Measurements from ENCODE around the gene ITGA11. TPM values are rescaled to one million over a fixed set of nuclear protein-coding genes. Genes with fewer than 3 reads are reported as not detected.

The ITGA11 gene
- total and polyA plus RNA-seq, 2 of the 4 experiments (the other 2 are of a cell fraction), result 4.1 to 6.6 TPM

GRCh38 chr15:68475449-68475848 lies 43.5 kb upstream of the ITGA11 start:
- no peak overlapping the region for H2BK120ac ChIP-seq (ENCODE audit: low read depth, low read length)
- H4K5ac ChIP-seq (ENCODE audit: low read depth, low read length), result no peak overlapping the region
- H3K36me3 ChIP-seq (ENCODE audit: control insufficient read depth, insufficient read depth, low read length), result no peaks in the 10 kb centered on the region
- H3K79me1 ChIP-seq (ENCODE audit: low read depth in 1 of 2, low read length in 2 of 2), result no peaks in the 10 kb centered on the region
- no peak overlapping the region for H2BK5ac ChIP-seq (ENCODE audit: low read depth, low read length, poor library complexity, severe bottlenecking)
- CTCF ChIA-PET, result interaction anchor here (1.0 kb wide), 1 partner anchor 15 kb away, joined by 3 read pairs; no protein-coding TSS in a partner anchor
- no peak overlapping the region for H4K8ac ChIP-seq (ENCODE audit: low read depth in 2 of 2, low read length in 2 of 2)
- H3K56ac ChIP-seq (ENCODE audit: extremely low read depth, insufficient read depth, low read length), result no peak overlapping the region
- H3K4ac ChIP-seq (ENCODE audit: low read depth, low read length), result no peak overlapping the region
- no peak overlapping the region for H3K4me3 ChIP-seq (ENCODE audit: insufficient read depth, low read depth, low read length)
- no peak overlapping the region for H2AFZ ChIP-seq (replicated peaks; ENCODE audit: low read length, poor library complexity)
- DNase-seq (no peak), ATAC-seq (ENCODE audit: low read depth) (no peak)
- H4K91ac ChIP-seq (ENCODE audit: insufficient read depth, low read depth, low read length), result no peak overlapping the region
- no peak overlapping the region for H2AK9ac ChIP-seq (replicated peaks; ENCODE audit: low read depth, low read length, poor library complexity)
- H3K9me3 ChIP-seq (ENCODE audit: control insufficient read depth, insufficient read depth, low read length), result no peaks in the 10 kb centered on the region
- no peak overlapping the region for H3K14ac ChIP-seq (replicated peaks; ENCODE audit: low read depth, low read length)
- H3K4me1 ChIP-seq (ENCODE audit: control insufficient read depth, insufficient read depth, low read length), result peaks cover 11% of the 10 kb centered on the region
- H3K9ac ChIP-seq (ENCODE audit: low read depth, low read length), result no peak overlapping the region
- TF ChIP-seq MXI1 (IDR thresholded peaks at IDR 0.05; ENCODE audit: borderline replicate concordance, low read depth, low read length) (no peak), FOS (IDR thresholded peaks at IDR 0.05; ENCODE audit: low read depth, low read length) (no peak), RCOR1 (IDR thresholded peaks at IDR 0.05; ENCODE audit: insufficient replicate concordance, low read length) (no peak), CEBPB (IDR thresholded peaks at IDR 0.05; ENCODE audit: low read depth, low read length) (no peak), RFX5 (IDR thresholded peaks at IDR 0.05; ENCODE audit: low read depth, low read length) (no peak), SMC3 (IDR thresholded peaks at IDR 0.05; ENCODE audit: low read depth, low read length) (no peak), CTCF (conservative IDR thresholded peaks at IDR 0.05; ENCODE audit: low read depth, low read length) (no peak), CHD1 (IDR thresholded peaks at IDR 0.05; ENCODE audit: low read depth, low read length) (no peak), ELK1 (IDR thresholded peaks at IDR 0.05; ENCODE audit: borderline replicate concordance, low read depth, low read length) (no peak), NFE2L2 (IDR thresholded peaks at IDR 0.05; ENCODE audit: low read depth, low read length) (no peak), MAFK (IDR thresholded peaks at IDR 0.05; ENCODE audit: low read depth, low read length) (no peak), MAZ (IDR thresholded peaks at IDR 0.05; ENCODE audit: borderline replicate concordance, low read depth, low read length) (no peak), POLR2A (IDR thresholded peaks at IDR 0.05; ENCODE audit: low read depth, low read length) (no peak), BHLHE40 (IDR thresholded peaks at IDR 0.05; ENCODE audit: low read depth, low read length) (no peak), USF2 (IDR thresholded peaks at IDR 0.05; ENCODE audit: low read depth, low read length) (no peak)
- H3K4me2 ChIP-seq (ENCODE audit: low read depth, low read length), result no peak overlapping the region
- 0 out of 2 replicates have a peak, but pooled peaks cover 4% of the 10 kb centered on the region for H3K9me1 ChIP-seq (ENCODE audit: insufficient read depth, low read length)
- in situ Hi-C loops (cut with MboI; ENCODE audit: low sequenced_read_pairs) (no loop called here), intact Hi-C loops (cut with micrococcal nuclease) (no loop called here), dilution Hi-C loops (cut with HindIII; ENCODE audit: low sequenced_read_pairs, unreplicated experiment) (no loop called here)
- no peak overlapping the region for H2AK5ac ChIP-seq (ENCODE audit: low read depth, low read length)
- H2BK15ac ChIP-seq (ENCODE audit: low read depth, low read length), result no peak overlapping the region
- no peak overlapping the region for H3K27ac ChIP-seq (ENCODE audit: insufficient read depth, low read length)
- no TSS peak for BruUV-seq (replicated peaks)
- H3K27me3 ChIP-seq (ENCODE audit: control insufficient read depth, insufficient read depth, low read length), result peaks cover 16% of the 10 kb centered on the region
- H3K23ac ChIP-seq (ENCODE audit: low read depth, low read length), result no peak overlapping the region
- POLR2A ChIA-PET (ENCODE audit: unreplicated experiment), result no interaction called here
- H2BK20ac ChIP-seq (ENCODE audit: low read depth, low read length), result no peak overlapping the region
- no peaks in the 10 kb centered on the region for H4K20me1 ChIP-seq (ENCODE audit: insufficient read depth, low read length)
- no peak overlapping the region for H3K18ac ChIP-seq (ENCODE audit: low read depth, low read length)

Data from IMR-90 (cell line).